Neural progenitor cell (in vitro differentiated cells): Measurements from ENCODE around the gene EID2B. TPM values are rescaled to one million over a fixed set of nuclear protein-coding genes. Genes with fewer than 3 reads are reported as not detected.

Experiments
- DNase-seq: peaks from one replicate; pipeline ENCODE4 v3.0.0-alpha.2; 2016; ENCODE audit warnings: low spot score
- H2AFZ ChIP-seq: fragments of 200-600 bp; sonication (generic); replicated peaks from 2 replicates; pipeline ENCODE4 v1.6.1; 2016; ENCODE audit warnings: antibody characterized with exemption
- H3F3A ChIP-seq: fragments of 200-600 bp; sonication (generic); 2 replicates; pipeline ENCODE4 v1.6.1; 2016; ENCODE audit warnings: antibody characterized with exemption, low read depth
- H3K27ac ChIP-seq: fragments of 200-600 bp; sonication (generic); 2 replicates; pipeline ENCODE4 v1.5.1; 2016; ENCODE audit warnings: mild to moderate bottlenecking
- H3K27me3 ChIP-seq: fragments of 200-600 bp; sonication (generic); 2 replicates; pipeline ENCODE4 v1.6.1; 2016; ENCODE audit warnings: mild to moderate bottlenecking, moderate library complexity
- H3K36me3 ChIP-seq: fragments of 200-600 bp; sonication (generic); 2 replicates; pipeline ENCODE4 v1.5.1; 2016
- H3K4me1 ChIP-seq: fragments of 200-600 bp; sonication (generic); 2 replicates; pipeline ENCODE4 v1.6.1; 2016; ENCODE audit warnings: mixed run types
- H3K4me2 ChIP-seq: fragments of 200-600 bp; sonication (generic); 2 replicates; pipeline ENCODE4 v1.6.1; 2016
- H3K4me3 ChIP-seq: fragments of 200-600 bp; sonication (generic); 2 replicates; pipeline ENCODE4 v1.5.1; 2016
- H3K79me2 ChIP-seq: fragments of 200-600 bp; sonication (generic); 2 replicates; pipeline ENCODE4 v1.6.1; 2016; ENCODE audit warnings: low read depth
- H3K9ac ChIP-seq: fragments of 200-600 bp; sonication (generic); 2 replicates; pipeline ENCODE4 v1.6.1; 2016
- H3K9me3 ChIP-seq: fragments of 200-600 bp; sonication (generic); 2 replicates; pipeline ENCODE4 v1.5.1; 2016; ENCODE audit warnings: low read depth
- H4K20me1 ChIP-seq: fragments of 200-600 bp; sonication (generic); 2 replicates; pipeline ENCODE4 v1.6.1; 2016; ENCODE audit warnings: low read depth
- H3K27ac Mint-ChIP-seq: 3 replicates; pipeline ENCODE4 v1.8.0; 2021; ENCODE audit warnings: mixed read lengths
- H3K27me3 Mint-ChIP-seq: 2 replicates; pipeline ENCODE4 v1.8.0; 2022; ENCODE audit warnings: low read depth, mild to moderate bottlenecking, inconsistent platforms, moderate library complexity, mixed read lengths; ENCODE audit not compliant: insufficient read depth
- H3K36me3 Mint-ChIP-seq: 3 replicates; pipeline ENCODE4 v1.8.0; 2021; ENCODE audit warnings: mixed read lengths
- H3K4me1 Mint-ChIP-seq: 3 replicates; pipeline ENCODE4 v1.8.0; 2021; ENCODE audit warnings: mixed read lengths
- H3K4me3 Mint-ChIP-seq: 3 replicates; pipeline ENCODE4 v1.8.0; 2021; ENCODE audit warnings: mild to moderate bottlenecking, moderate library complexity, mixed read lengths
- H3K9me3 Mint-ChIP-seq: 3 replicates; pipeline ENCODE4 v1.8.0; 2020; ENCODE audit warnings: mixed read lengths
- CTCF ChIP-seq: fragments of 200-600 bp; sonication (generic); IDR thresholded peaks from 2 replicates; pipeline ENCODE4 v1.5.1; 2017; ENCODE audit warnings: antibody characterized with exemption, mild to moderate bottlenecking
- EZH2 ChIP-seq: fragments of 200-600 bp; sonication (generic); IDR thresholded peaks from 2 replicates; pipeline ENCODE4 v1.6.1; 2017; ENCODE audit warnings: antibody characterized with exemption, mild to moderate bottlenecking, moderate library complexity
- EZH2phosphoT487 ChIP-seq: fragments of 200-600 bp; sonication (generic); IDR thresholded peaks from 2 replicates; pipeline ENCODE4 v1.6.1; 2017; ENCODE audit warnings: antibody characterized with exemption
- total RNA-seq: library from RNA; depleted of rRNA; stranded (reverse); fragments of >200 nt; gene quantifications from 2 replicates; pipeline ENCODE4 v1.2.3, GENCODE V29; 2015; ENCODE audit warnings: low replicate concordance

The EID2B gene
- 10.1 and 11.1 TPM in 2 replicates for total RNA-seq

GRCh38 chr19:39532233-39533002, at the start of gene EID2B:
TSS of gene EID2B (minus strand) at chr19:39532852. CDS start at chr19:39532802, 50 bp downstream.
- Histone ChIP-seq H3K27me3 (no peaks in the 10 kb centered on the region), H3K27ac (no peak within 1 kb of the TSS)
- peak within 1 kb of the TSS; percentile 94 for H3K27ac Mint-ChIP-seq

DNA sequence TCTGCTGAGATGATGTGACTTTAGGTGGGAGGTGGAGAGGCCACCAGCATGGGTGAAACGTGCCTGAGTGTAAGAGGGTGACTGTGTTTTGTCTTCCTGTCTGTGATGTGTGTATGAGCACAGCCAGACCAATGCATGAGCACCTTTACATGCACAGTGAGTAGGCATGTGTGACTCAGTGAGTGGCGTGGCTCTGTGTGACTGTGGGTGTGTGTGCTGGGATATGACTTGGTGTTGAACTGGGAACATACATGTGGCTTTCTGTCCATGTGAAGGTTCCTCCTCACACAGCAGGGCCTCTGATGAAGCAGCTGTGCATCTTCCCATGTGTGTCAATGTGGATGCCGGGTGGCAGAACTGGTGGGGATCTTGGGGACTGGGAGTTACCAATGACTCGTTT, 49.8 kb upstream of the EID2B start:
- no peaks in the 10 kb centered on the region for H3K27me3 Mint-ChIP-seq
- Histone ChIP-seq H3K4me2 (no peak overlapping the region), H3K4me1 (no peaks in the 10 kb centered on the region), H4K20me1 (no peaks in the 10 kb centered on the region), H2AFZ (no peak overlapping the region), H3K9ac (no peak overlapping the region), H3K9me3 (no peaks in the 10 kb centered on the region), H3K4me3 (no peak overlapping the region), H3K36me3 (no peaks in the 10 kb centered on the region), H3K27ac (no peak overlapping the region), H3K79me2 (no peaks in the 10 kb centered on the region), H3K27me3 (peaks cover 13% of the 10 kb centered on the region), H3F3A (no peaks in the 10 kb centered on the region)
- H3K27ac Mint-ChIP-seq = no peak overlapping the region
- DNase-seq = no peak
- TF ChIP-seq EZH2phosphoT487 (no peak), EZH2 (no peak), CTCF (no peak)
- no peaks in the 10 kb centered on the region for H3K9me3 Mint-ChIP-seq
- H3K4me3 Mint-ChIP-seq = no peak overlapping the region
- H3K36me3 Mint-ChIP-seq = no peaks in the 10 kb centered on the region
- no peaks in the 10 kb centered on the region for H3K4me1 Mint-ChIP-seq

More at GRCh38 chr19:39532233-39533002, at the start of gene EID2B:
- peaks cover 12% of the 10 kb centered on the region for H3K4me1 Mint-ChIP-seq
- Histone ChIP-seq H3K4me1 (peaks cover 18% of the 10 kb centered on the region), H3F3A (peaks cover 15% of the 10 kb centered on the region), H3K36me3 (no peaks in the 10 kb centered on the region), H3K9ac (peak within 1 kb of the TSS; percentile 85), H3K4me3 (peak within 1 kb of the TSS; percentile 96), H2AFZ (peak within 1 kb of the TSS; percentile 88), H4K20me1 (peaks cover 20% of the 10 kb centered on the region), H3K9me3 (no peaks in the 10 kb centered on the region), H3K4me2 (peak within 1 kb of the TSS; percentile 98), H3K79me2 (peaks cover 38% of the 10 kb centered on the region)
- H3K27me3 Mint-ChIP-seq = peaks cover 3% of the 10 kb centered on the region
- DNase-seq = peak; percentile 99
- H3K36me3 Mint-ChIP-seq = peaks cover 11% of the 10 kb centered on the region
- H3K4me3 Mint-ChIP-seq = peak within 1 kb of the TSS; percentile 97
- H3K9me3 Mint-ChIP-seq = no peaks in the 10 kb centered on the region
- TF ChIP-seq EZH2phosphoT487 (no peak), CTCF (peak; percentile 87)

- H3K9me3 Mint-ChIP-seq = peaks cover 3% of the 10 kb centered on the region
- Histone ChIP-seq H3K4me3 (no peak overlapping the region), H4K20me1 (no peaks in the 10 kb centered on the region), H3K9me3 (no peaks in the 10 kb centered on the region), H3K9ac (no peak overlapping the region), H3K27ac (no peak overlapping the region), H3K36me3 (no peaks in the 10 kb centered on the region), H3K27me3 (peaks cover 33% of the 10 kb centered on the region), H2AFZ (no peak overlapping the region), H3F3A (no peaks in the 10 kb centered on the region), H3K4me2 (no peak overlapping the region), H3K79me2 (no peaks in the 10 kb centered on the region), H3K4me1 (no peaks in the 10 kb centered on the region)
- H3K27ac Mint-ChIP-seq = no peak overlapping the region
- H3K36me3 Mint-ChIP-seq = no peaks in the 10 kb centered on the region
- peaks cover 2% of the 10 kb centered on the region for H3K27me3 Mint-ChIP-seq
- TF ChIP-seq CTCF (no peak), EZH2phosphoT487 (no peak), EZH2 (no peak)
- H3K4me1 Mint-ChIP-seq = no peaks in the 10 kb centered on the region
- DNase-seq = no peak
- H3K4me3 Mint-ChIP-seq = no peak overlapping the region
These were observed 36.0 kb upstream of the EID2B start for GRCh38 chr19:39568604-39569003.
